ENCODE data around the gene ALG11.
A peak's percentile ranks its signal among the peaks of the same experiment; 100 is the strongest.

The ALG11 gene

DNA sequence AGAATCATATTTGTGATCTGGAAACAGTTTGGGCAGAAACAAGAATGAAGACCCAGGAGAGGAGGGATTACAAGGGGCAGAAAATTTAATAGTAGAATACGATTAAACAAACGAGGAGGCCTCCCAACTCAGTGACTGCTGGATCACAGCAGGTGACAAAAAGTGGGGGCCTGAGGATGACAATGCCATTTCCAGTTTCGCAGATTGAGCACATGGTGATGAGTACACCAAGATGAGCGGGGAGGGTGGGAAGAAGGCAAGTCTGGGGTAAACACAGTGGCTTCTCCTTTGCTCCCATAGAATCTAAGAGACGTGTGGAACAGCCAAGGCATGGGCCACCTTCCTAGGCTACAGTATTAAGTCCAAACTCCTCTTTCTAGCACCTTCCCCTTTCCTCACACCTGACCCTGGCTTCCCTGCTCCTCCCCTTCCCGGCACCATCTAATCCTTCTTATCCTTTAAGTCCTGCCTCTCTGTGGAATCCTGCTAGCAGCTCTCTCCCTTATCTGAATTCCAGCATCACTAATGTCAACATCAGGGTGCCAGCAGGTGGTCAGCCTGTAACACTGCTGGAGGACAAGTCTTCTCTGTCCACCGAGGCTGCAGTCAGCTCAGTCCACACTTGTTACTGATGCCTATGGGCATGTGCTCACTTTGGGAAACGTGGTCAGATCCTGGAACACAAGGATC lies 14.4 kb upstream of the ALG11 start:
- DNase-seq: peak; percentile 14

DNA sequence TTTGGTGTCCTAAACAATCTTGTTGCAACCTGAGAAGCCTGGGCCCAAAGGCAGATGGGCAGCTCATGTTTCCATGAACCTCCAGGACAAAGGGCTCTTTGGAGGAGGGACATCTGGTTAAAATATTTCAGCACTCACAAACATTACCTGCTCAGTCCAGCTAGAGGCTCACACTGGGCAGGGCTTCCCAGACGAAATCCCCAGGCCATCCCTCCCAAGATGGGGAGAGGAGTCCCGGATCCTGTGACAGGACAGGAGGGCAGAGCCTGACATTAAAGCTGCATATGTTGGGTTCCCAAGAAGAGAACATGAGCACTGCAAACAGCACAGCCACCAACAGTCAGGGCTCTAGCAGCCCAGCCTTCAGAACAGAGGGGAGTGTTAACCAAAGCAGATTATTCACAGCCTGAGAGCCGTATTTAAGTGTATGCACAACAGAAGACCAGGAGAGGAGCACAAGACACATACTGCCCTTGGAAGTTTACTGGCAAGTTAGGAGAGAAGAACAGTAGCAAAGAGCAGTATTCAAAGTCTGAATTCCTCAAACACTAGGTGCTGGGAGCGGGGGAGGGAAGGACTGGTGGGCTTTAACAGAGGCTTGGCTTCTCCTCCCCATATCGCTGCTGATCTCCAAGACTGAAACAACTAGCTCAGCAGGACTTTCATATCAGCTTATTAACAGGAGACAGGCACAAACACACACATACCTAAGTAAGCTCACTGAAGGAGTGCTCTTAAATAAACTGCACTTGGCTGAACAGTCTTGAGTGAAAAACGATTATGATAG lies 13.3 kb upstream of the ALG11 start:
- peak; percentile 17 for DNase-seq

DNA sequence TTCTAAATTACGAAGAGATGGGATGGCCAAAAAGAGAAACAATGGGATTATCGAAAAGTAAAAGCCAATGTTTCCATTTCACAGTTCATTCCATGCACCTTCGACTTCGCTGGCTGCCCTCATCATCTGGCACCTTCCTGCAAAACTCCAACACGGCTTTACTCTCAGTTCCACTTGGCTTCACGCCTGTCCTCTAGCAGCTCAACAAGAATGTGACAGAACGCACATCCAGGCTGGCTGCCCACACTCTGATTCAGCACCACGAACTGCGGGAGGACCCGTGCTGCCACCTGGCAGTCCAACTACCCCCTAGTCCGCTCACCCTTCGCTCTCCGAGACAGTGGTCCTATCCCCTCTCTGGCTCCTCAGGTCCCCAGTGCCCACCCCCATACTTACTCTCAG lies 12.7 kb upstream of the ALG11 start:
- DNase-seq: no peak

DNA sequence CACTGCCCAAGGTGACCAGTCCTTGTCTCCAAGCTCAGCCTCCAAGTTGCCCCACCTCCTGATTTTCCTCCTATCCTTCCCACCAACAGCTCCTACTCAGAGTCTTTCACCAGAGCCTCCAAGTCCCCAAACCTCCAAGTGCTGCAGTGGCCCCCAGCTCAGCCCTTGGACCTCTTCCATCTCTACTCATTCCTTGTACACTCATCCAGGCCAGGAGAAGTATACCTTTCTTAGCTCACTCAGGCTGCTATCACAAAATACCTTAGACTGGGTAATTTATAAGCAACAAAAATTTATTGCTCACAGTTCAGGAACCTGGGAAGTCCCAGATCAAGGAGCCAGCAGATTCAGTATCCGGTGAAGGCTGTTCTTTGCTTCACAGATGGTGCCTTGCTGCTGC lies 12.3 kb upstream of the ALG11 start:
- no peak for DNase-seq

DNA sequence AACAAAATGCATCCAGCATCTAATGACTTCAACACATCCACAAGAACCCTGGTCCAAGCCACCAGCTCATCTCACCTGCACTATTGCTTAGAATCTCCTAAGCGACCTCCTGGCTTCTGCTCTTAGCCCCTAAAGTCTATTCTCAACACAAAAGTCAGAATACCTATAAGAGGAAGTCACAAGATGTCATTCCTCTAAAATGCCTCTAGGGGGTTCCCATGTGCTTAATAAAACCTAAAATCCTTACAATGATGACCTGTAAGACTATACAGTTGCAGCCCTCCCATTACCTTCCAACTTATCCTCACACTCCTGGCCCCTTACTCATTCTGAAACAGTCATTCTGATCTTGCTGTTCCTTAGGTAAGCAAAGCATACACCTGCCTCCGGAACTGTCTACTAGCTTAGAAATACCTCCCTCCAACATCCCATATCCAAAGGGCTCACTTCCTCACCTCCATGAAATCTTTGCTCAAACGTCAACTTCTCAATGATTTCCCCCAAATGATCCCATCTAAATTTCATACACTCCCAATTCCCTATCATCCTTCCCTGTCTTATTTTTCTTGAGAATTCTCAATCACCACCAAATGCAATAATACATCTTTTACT lies 11.0 kb upstream of the ALG11 start:
- no peak for DNase-seq

DNA sequence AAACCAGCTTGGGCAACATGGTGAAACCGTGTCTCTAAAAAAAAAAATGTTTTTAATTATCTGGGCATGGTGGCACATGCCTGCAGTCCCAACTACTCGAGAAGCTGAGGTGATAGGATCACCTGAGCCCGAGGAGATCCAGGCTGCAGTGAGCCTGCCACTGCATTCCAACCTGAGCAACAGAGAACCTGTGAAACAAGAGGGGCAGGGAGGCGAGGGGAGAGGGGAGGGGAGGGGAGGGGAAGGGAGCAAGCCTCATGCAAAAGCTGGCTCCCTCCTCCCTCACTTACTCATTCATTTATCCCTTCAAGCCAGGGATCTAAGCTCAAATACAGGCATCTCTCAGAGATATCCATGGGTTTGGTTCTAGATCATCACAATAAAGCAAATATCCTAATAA lies 9.8 kb upstream of the ALG11 start:
- no peak for DNase-seq

DNA sequence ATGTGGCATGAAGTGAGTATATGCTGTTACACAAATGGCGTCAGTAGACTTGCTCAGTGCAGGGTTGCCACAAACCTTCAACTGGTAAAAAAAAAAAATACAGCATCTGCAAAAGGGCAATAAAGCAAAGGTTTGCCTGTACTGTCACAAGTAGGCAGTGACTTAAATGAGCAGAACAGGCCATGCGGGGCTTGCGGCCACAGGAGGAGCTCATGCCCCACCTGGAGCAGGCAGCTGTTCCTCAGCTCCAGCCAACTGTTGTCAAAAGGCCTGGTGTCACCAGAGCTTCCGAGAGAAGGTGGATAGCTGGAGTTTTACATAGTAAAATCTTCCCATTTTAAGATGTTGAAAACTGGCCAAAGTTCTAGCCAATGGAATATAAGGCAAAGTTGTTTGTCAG lies 8.7 kb upstream of the ALG11 start:
- no peak for DNase-seq

DNA sequence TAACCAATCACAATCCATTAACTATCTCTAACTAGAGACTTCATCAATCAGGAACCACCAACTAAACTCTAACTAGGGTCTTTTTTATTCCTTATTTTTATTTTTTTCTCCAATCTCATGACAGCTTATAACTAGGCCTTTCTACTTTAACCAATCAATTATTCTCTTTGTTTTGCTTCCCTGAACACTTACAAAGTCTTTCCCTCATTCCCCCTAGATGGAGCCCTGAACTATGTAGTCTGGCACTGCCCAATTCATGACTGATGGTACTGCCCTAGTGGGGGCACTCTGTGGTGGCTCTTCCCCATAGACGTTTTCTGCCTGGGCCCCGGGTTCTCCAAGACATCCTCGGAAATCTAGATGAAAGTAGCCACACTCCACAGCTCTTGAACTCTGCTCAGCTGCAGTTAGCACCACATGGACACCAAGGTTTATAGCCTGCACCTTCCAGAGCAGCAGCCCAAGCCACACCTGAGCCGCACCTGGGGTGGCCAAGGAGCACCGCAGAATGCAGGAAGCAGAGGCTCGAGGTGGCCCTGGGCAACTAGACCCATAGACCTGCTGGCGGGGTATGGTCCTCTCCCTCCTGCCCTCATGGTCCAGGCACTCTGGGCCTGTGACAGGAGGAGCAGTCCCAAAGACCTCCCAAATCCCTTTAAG lies 7.6 kb upstream of the ALG11 start:
- DNase-seq: no peak

DNA sequence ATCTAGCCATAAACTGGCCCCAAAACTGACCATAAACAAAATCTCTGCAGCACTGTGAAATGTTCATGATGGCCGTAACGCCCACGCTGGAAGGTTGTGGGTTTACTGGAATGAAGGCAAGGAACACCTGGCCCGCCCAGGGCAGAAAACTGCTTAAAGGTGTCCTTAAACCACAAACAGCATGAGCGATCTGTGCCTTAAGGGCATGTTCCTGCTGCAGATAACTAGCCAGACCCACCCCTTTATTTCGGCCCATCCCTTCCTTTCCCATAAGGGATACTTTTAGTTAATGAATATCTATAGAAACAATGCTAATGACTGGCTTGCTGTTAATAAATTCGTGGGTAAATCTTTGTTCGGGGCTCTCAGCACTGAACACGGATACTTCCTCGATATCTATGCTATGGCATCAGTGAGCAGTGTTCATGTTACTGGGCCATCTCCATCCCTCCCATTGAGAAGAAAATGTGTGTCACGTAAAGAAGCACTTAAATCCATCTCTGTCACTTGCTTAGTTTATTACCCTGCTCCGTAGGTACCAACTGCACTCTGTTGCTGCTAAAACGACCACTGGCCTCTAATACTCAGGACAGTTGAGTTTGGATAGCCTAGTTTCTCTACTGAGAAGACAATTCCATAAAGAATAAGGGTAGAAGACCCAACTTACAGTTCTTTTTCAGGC lies 6.2 kb upstream of the ALG11 start:
- DNase-seq: no peak

DNA sequence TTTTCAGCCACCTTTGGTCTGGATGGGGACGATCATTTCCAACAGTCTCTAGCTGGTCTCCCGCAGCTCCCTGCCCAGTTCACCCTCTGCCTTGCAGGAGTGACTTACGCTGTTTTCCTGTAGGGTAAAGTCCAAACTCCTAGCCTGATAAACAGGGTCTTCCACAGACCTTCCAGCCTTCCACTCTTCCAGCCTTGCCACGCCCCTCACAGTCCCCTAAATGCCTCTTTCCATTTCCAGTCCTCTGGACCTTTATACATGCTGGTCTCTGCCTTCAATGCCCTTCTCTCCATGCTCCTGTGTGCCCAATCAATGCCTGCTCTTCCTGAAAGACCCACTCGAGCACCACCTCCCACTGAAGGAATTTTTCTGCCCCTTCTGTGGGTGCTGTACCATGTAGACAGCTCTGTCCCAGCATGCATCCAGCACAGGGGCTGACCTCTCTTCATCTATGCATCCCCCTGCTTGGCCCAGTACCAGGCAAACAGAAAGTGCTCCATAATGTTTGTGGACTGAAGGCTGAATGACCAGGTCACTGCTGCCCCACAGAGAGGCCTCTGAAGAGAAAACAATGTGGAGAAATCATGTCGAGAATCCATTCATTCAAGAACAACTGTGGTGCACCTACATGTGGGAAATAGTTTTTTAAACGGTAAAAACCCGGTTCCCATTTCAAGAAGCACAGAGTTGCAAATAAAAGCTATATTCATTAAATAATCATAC lies 5.5 kb upstream of the ALG11 start:
- no peak for DNase-seq

DNA sequence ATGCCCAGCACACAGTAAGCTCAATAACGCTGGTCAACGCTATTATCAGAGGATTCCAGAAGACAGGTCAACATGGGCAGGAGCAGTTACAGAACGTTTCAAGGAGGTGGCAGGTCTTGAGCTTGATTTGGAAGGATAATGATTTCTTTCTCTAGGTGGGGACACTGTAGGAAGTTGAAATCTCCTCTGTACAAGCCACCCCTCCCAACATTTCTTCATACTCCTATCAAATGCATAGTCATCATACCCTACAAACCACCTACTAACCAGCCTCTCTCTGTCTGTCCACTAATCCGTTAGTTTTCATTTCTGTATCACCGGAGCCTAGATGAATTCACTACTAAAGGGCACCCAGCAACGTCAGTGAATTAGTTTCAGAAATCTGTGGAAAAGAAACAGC lies 2.3 kb upstream of the ALG11 start:
- no peak for DNase-seq

DNA sequence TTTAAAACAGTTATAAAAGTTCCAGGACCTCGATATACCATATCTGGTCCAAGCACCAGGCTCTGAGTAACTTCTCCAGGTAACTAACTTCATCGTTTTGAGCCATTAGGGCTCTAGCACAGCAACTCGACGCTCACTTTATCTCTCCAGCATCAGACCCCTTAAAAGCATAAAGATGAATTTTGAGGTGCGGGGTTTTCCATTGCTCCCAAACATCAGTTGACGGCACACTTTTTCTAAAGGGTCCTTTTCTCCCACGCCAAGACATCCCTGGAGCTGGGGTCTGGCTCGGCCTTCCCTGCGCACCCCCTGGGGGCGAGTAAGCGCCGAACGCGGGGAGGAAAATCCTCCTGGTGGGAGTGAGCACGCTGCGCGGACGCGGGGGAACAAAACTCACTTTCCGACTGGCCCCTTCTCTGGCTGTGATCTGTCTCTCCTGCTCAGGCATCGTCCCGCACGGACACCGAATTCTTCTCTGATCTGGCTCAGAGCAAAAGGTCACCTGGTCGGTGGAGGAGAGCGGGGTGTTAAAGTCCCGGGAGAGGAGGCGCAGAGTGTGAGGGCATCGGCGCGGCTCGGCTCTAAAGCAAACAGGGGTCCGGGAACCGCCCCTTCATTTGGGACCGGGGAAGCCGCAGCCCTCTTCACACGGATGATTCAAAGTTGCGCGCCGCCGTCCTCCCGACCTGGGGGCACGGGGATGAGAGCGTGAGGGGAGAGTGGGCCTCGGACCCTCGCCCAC lies 1.1 kb upstream of the ALG11 start, which contains the start of gene ATP7B:
ATP7B (minus strand) TSS at position 561 of the 742 bp plus-strand sequence; CDS start at position 448, 113 bp downstream.
- no peak for DNase-seq

DNA sequence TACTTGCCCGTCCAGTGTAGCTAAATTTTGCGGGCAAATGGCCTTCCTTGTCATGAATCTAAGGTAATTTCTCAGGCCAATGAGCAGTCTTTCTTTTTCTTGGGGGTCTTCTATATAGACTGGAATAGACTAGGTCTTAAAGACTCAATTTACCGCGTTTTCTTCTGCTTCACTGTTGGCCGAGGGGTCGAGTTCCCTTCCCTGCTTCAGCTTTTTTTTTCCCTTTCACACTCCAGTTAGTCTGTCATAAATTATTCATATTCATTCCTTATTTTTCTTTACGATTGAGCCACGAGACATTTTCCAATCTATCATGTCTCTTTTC lies 276 bp downstream of the ALG11 start:
- no peak for DNase-seq

DNA sequence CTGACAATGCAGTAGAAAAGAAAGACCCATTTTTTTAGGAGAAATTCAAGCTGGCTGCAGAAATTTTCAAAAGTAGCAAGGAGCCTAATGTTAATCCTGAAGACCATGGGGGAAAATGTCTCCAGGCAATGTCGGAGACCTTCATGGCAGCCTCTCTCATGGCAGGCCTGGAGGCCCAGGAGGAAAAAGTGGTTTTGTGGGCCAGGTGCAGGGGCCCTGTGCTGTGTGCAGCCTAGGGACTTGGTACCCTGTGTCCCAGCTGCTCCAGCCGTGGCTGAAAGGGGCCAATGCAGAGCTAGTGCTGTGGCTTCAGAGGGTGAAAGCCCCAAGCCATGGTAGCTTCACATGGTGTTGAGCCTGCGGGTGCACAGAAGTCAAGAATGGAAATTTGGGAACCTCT lies 4.1 kb downstream of the ALG11 start:
- DNase-seq: no peak

DNA sequence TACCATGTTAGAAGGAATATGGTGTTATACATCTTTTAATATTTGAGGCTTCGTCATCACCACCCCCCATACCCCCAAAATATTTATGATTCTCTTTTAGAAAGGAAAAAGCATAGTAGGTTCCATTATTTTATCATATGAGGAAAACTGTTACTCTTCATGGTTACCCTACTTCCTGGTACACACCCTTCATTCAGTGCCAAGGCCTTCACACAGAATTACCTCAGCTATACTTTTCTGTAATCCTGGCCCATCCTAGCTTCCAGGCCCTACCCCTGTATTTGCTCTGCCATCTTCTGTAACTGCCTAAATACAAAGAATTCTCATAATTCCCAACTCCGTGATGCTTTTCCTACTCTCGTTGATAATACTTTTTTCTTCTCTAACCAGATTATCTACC lies 8.0 kb downstream of the ALG11 start:
- DNase-seq: no peak

DNA sequence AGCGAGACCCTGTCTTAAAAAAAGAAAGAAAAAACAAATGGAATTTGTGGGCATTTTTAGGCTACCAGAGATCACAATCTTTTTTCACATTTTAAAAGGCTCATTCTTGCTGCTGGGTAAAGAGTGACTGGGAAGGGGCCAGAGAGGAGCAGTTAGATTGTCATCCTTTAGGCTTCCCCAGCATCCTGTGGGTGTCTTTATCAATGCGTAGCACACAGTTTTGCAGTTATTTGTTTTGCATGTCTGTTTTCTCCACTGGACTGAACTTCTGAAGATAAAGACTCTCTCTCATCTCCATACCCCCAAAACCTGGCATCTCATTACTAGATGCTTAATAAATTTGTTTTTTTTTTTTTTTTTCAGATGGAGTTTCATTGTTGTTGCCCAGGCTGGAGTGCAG lies 10.2 kb downstream of the ALG11 start:
- no peak for DNase-seq

DNA sequence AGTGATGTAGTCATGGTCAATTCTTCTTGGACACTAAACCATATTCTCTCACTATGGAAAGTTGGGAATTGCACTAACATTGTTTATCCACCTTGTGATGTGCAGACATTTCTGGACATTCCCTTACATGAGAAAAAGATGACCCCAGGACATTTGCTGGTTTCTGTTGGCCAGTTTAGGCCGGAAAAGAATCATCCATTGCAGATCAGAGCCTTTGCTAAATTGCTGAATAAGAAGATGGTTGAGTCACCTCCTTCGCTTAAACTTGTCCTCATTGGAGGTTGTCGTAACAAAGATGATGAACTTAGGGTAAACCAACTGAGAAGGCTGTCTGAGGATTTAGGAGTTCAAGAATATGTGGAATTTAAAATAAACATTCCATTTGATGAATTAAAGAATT lies 12.3 kb downstream of the ALG11 start, which contains the start of gene UTP14C:
UTP14C (plus strand) TSS at position 211 of the 400 bp plus-strand sequence. CDS start 4,114 bp downstream, outside the sequence.
- no peak for DNase-seq

DNA sequence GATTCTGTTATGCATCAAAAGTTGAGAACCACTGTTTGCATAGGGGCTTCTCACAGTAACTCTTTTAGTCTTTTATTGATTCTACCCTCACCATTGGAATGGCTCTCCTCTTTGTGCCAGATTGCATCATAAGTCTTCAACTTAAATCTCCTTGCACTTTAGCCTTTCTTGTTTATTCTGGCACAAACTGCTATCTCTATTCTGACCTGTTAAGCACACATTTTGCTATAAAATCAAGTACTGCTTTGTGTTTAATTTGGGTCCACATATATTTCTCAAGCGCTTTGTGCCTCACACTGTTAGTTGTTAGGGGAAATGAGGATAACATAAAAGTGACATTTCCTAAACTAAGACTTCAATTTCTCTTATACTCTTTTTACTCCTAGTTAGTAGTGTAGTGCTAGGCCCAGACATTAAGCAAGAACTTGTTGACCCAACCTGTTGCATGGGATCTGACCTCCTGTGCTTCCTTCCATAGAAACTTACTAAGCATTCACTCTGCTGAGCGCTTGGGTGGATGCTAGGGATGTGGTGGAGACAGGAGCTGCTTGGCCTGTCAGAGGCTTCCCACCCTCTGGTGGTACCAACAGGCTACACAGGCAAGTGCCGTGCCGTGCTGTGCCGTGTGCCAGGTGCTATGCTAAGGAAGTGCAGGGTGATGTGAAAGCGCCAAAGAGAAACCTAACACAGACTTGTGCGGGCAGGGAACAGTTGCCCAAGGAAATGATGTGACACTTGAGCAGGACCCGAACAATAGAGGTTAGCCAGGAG lies 13.5 kb downstream of the ALG11 start:
- no peak for DNase-seq

DNA sequence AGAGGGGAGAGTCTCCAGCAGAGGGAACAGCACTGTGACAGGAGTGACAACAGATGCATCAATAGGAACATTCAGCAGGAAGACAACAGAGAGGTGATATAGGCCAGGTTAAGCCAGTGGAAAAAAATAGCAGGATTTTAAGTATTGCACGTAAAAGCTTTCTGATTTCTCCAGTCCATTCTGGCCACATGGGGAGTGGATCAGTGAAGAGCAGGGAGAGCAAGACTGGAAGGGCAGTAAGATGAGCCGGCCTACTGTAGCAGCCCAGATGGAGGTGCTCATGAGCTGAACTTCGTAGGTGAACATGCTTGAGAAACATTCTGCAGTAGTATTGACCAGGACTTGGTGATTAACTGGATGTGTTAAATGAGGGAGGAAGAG lies 14.0 kb downstream of the ALG11 start:
- no peak for DNase-seq

DNA sequence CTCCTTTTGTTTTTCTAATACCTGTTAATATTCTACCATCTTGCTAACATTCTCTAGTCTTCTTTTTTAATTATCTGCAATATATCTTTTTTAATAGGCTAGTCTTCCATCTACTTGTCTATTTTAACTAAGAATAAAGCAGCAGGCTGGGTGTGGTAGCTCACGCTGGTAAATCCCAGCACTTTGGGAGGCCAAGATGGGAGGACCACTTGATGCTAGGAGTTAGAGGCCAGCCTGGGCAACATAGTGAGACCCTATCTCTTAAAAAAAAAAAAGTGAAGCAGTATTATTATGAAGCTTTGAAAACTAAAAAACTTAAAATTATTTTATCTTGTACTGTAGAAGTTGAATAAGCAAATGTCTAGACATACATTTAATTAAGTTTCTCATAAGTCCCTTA lies 15.6 kb downstream of the ALG11 start:
- no peak for DNase-seq

DNA sequence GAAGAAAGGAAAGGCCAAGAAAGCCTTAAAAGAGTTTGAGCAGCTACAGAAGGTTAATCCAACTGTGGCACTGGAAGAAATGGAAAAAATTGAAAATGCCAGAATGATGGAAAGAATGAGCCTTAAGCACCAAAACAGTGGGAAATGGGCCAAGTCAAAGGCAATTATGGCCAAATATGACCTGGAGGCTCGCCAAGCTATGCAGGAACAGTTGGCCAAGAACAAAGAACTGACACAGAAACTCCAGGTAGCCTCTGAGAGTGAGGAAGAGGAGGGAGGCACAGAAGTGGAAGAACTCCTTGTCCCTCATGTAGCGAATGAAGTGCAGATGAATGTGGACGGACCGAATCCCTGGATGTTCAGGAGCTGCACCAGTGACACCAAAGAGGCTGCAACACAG lies 17.4 kb downstream of the ALG11 start:
- no peak for DNase-seq

Data from NCI-H510A (cell line).